Esophagus mucosa (tissue), 1 donor: ENCODE measurements around the gene HIF3A. TPM values are rescaled to one million over a fixed set of nuclear protein-coding genes. Genes with fewer than 3 reads are reported as not detected.
"Not testable (repeated sequence)": the region's sequence is repeated elsewhere in the genome, so short reads cannot be mapped to it uniquely, and the experiment has no call there.

Source experiments
- ATAC-seq: fragments of 200-7000 bp; cut with Tn5 transposase; one replicate; pipeline ENCODE4 v1.9.1; 2020
- total RNA-seq: library from RNA; stranded (reverse); gene quantifications from one replicate; pipeline ENCODE4 v1.2.4, GENCODE V29; 2023
- donor health status: DM: yes; HTN: yes; CAD: no.

Gene HIF3A
- total RNA-seq: 4.0 TPM

DNA sequence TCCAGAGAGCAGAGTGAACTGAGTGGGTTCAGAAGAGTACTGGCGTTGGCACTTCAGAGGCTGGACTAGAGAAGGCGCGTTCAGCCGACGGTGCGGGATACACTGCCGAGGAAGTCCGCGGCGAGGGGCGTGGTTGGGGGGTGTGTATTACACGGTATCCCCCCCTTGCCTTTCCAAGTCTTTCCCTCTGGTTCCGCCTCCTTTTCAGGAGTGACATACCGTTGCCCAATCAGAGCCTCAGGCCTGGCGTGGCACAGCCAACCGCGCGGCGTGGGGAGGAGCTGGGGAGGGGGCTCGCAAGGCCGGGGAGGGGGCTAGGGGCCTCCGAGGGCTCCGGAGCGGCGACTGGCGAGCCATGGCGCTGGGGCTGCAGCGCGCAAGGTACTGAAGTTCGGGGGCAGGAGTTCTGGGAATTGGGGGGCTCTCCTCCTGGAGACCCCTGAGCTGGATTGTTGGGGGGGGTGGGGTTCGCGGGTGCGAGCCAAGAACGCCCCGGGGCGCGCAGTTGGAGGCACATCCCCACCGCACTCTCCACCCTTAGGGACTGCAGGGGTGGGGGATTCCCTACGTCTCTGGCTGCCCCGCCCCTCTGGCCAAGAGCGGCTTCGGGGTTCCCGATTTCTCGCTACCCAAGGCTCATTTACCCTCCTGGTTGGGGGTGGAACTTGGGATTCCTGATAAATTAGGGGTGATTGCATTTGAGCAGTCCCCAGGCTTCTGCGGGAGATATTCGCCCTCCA, at the start of gene HIF3A:
TSS of gene HIF3A (plus strand) at position 321 of the 740 bp plus-strand sequence. CDS start at position 356, 35 bp downstream.
- no peak for ATAC-seq

DNA sequence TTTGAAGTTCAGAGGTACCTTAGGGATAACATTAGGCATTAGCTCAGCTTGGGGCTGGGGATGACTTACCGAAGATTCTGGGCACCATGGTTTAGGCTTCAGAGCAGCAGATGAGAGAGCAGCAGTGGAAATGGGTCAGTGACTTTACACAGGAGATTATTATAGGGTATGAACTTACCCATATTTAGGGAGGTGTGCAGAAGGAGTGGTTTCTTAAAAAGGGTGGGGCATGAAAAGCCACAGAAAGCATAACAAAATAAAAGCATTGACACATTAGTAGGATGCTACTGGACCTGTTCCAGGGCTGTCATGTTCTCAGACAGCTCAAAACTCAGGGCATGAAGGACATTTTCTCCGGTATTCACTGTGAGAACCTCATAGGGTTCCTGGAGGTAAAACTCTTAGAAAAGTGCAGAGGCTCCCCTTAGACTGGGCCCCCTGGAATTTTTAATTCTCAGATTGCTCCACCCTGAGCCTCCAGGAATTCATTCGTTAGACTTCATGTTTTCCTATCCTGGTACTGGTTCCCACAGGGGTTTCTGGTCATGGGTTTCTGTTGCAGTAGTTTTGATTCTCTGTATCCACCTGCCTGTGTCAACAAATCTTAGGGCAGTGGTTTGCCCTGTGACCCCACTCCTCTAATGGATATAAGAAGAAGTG, 46.6 kb upstream of the HIF3A start:
- ATAC-seq: peak; percentile 72

- ATAC-seq: peak; percentile 82
Measured at GRCh38 chr19:46251416-46251815, 45.4 kb upstream of the HIF3A start.

- peak; percentile 57 for ATAC-seq
Measured at GRCh38 chr19:46254776-46255175, 42.1 kb upstream of the HIF3A start.

DNA sequence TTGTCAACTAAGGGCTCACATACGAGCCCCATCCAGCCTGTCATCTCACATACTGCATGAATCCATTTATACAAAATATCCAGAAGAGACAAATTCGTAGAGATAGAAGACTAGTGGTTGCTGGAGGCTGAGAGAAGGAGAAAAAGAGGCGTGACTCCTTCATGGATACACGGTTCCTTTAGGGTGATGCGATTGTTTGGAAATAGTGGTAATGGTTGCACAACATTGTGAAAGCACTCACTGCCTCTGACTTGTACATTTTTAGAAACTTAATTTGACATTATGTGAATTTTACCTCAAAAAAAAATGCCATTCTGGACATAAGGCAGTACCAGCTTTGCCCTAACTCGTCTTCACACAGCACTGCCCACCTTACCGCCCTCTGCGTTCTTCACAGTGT, 40.0 kb upstream of the HIF3A start:
- ATAC-seq: no peak

GRCh38 chr19:46261501-46261900, 35.3 kb upstream of the HIF3A start:
- peak; percentile 32 for ATAC-seq

DNA sequence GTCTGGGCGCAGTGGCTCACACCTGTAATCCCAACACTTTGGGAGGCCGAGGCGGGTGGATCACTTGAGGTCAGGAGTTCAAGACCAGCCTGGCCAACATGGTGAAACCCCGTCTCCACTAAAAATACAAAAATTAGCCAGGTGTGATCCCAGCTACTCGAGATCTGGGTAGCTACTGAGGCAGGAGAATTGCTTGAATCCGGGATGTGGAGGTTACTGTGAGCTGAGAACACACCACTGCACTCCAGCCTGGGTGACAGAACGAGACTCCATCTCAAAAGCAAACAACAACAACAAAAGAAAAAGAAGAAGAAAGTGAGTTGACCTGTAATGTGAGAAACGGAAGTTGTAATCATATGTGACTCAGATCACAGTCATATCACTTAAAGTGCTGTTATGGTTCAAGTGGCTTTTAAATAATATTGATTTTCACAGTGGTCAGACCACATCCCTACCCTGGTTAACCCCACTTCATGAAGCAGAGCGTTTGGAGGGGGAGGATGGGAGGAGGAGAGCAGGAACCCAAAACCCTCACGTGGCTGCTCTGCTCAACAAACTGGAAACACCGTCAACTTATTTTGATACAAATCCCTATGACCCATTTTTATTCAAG, 34.1 kb upstream of the HIF3A start:
- peak; percentile 18 for ATAC-seq

DNA sequence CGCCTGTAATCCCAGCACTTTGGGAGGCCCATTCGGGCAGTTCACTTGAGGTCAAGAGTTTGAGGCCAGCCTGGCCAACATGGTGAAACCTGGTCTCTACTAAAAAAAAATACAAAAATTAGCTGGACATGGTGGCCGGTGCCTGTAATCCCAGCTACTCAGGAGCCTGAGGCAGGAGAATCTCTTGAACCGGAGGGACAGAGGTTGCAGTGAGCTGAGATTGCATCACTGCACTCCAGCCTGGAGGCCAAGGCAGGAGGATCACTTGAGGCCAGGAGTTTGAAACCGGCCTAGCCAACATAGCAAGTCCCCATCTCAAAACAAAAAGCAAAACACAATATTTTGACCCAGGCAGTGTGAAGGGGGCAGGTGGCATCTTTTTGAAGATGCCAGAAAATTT, 32.0 kb upstream of the HIF3A start:
- not testable (repeated sequence) for ATAC-seq

DNA sequence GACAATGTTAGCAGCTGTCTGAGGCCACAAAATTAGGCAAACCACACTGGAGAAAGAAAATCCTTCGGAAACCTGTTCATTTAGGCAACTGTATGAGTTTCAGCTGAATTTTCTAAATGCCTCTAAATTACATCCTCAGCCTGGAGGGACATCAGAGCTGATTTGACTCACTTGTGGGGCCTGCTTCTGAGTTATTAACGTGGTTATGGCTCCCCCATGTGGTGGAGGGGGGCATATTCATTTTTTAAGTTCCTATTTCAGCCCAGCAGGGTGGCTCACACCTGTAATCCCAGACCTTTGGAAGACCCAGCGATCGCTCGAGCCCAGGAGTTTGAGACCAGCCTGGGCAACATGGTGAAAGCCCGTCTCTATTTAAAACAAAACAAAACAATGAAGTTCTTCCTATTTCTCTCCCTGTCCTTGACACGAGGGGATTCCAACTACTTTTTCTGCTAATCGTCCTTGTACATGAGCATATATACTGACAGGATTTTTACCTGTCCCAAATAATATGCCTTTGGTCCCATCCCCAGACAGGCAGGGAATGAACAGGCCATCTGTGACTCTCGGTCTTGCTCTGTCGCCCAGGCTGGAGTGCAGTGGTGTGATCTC, 31.5 kb upstream of the HIF3A start:
- ATAC-seq: peak; percentile 81

GRCh38 chr19:46269101-46269500, 27.7 kb upstream of the HIF3A start:
- ATAC-seq: no peak

- no peak for ATAC-seq
Measured at GRCh38 chr19:46270521-46271256, 26.2 kb upstream of the HIF3A start.

DNA sequence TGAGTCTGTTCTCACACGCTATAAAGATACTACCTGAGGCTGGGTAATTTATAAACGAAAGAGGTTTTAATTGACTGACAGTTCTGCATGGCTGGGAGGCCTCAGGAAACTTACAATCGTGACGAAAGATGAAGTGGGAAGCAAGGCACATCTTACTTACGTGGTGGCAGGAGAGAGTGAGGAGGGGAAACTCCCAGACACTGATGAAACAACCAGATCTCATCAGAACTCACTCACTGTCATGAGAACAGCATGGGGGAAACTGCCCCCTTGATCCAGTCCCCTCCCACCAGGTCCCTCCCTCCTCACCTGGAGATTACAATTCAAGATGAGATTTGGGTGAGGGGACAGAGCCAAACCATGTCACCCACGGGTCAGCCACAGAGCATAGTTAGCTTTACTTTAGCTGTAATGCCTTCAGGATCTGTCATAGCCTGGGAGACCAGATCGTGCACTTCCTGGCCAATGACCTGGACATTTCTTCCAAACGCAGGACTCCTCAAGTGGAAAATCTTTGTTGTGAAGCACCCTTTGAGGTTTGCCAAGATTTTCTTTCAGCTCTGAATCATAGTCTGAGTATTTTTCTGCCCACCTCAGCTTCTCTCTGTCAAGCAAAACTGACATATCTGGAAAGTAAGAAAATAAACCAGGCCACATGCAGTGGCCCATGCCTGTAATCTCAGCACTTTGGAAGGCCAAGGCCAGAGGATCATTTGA, 25.2 kb upstream of the HIF3A start:
- no peak for ATAC-seq

DNA sequence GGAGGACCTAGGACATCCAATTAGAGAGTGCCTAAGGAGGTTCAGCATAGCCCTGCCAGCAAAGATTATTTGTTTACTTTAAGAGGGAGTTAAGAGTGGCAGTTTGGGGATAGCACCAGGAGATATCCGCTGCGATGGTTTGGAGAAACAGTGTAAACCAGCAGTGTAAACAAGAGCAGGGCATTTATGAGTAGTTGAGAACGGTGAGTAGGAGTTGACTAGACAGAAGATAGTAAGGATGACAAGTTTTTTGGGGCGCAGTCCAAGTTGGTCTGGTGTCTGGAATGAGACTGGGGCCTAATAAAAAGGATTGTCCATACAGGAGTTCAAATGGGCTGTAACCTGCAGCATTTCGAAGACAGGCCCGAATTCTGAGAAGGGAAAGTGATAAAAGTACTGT, 22.9 kb upstream of the HIF3A start:
- not testable (repeated sequence) for ATAC-seq

DNA sequence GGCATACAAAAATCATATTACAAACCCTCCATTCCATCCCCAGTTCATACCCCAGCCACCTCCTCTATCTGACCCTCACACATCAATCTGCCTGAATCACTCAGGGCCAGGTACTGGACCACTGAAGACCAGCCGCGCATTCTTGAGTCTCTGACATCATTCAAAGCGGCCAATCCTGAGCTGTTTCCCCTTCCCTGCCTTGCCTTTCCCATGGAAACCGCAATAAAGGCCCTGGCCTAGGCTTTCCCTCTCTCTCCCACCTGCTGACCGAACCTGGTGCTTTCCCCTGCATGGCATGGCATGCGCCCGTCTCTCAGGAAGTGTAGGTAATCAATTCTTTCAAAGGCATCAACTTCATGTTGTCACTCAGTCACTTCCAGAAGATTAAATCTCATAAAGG, 17.7 kb upstream of the HIF3A start:
- no peak for ATAC-seq

DNA sequence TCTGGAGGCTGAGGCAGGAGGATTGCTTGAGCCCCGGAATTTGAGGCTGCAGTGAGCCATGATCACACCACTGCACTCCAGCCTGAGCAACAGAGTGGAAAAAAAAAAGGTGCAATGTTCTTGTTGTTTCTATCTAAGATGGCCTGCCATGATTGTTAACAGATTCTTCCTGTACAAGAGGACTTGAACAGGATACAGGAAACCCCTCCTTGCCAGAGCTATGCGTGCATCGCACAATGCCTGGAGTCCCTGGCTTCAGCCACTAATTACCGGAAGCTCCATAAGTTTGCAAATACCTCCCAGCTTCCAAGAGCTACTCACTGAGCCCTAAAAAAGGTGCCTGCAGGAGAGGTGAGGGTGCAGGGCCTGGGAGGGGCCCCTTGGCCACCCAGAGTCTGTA, 13.1 kb upstream of the HIF3A start:
- peak; percentile 35 for ATAC-seq

DNA sequence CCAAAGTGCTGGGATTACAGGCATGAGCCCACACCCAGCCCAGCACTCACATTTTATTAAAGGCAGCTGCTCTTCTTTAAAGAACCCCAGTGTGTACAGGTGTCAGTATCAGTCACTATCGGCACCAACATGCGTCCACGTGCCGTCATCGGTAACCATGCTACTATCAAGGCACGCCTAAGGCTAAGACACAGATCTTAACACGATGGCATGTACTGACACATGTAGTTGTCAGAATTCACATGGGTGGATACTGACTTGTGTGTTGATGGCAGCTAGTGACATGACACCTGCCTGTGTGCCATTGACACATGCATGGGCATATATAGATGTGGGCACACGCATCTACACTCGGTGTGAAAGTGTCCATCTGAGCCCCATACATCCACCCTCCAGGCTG, 12.2 kb upstream of the HIF3A start:
- ATAC-seq: no peak

- peak; percentile 48 for ATAC-seq
Measured at GRCh38 chr19:46287585-46287984, 9.3 kb upstream of the HIF3A start.

GRCh38 chr19:46288896-46289588, 7.8 kb upstream of the HIF3A start:
- peak; percentile 91 for ATAC-seq

GRCh38 chr19:46289724-46290619, 6.9 kb upstream of the HIF3A start:
- ATAC-seq: no peak

DNA sequence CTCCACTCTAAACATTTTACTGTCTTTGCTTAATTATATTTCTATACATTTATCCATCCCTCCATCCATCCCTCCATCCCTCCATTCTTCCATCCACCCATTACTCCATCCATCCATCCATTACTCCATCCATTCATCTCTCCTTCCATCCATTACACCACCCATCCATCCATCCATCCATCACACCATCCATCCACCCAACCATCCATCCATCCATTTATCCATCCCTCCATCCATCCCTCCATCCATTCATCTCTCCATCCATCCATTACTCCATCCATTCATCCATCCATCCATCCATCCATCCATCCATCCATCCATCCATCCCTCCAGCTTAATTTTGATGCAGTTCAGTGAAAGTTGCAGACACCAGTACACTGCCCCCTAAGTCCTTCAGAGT, 5.0 kb upstream of the HIF3A start:
- no peak for ATAC-seq
